ENCODE data around the gene CLTCL1. TPM values are rescaled to one million over a fixed set of nuclear protein-coding genes. Genes with fewer than 3 reads are reported as not detected.

Gene CLTCL1
- total RNA-seq, 1 experiment from 2014 or later, result 7.9 TPM

DNA sequence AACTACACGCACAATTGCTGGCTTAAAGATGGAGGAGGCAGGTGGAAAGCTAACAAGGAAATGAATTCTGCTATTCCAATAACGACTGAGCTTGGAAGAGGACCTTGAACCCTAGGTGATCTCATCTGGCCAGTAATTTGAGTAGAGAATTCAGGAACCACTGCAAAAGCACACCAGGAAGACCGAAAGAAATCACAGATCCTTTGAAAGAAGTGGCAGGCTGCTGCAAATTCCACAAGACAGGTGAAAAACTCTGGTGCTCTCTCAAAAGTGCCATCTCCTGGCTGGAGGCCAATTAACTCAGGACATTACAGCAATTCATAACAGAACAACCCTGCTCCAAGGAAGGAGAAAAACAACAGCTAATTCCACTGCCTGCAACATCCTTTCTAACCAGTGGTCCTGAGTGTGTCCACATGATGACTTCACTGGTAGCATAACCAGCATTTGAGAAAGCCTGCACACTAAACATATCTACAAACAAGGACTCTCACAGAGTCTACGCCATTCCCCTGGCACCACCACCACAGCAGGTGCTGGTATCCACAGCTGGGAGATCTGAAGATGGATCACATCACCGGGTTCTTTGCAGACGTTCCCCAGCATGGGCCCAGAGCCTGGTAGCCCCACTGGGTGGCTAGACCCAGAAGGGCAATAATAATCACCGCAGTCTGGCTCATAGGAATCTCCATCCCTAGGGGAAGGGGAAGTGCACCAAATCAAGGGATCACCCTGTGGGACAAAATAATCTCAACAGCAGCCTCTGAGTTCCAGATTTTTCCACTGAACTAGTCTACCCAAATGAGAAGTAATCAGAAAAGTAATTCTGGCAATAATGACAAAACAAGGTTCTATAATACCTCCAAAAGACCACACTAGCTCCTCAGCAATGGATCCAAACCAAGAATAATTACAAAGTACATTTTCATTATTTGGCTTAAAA, 44.9 kb upstream of the CLTCL1 start:
- peaks cover 7% of the 10 kb centered on the region for H3K9me3 ChIP-seq
- H3K4me3 ChIP-seq (ENCODE audit: low read depth, low read length), result no peak overlapping the region
- Mint-ChIP-seq H3K27me3 (ENCODE audit: insufficient read depth, unreplicated experiment) (no peaks in the 10 kb centered on the region), H3K36me3 (ENCODE audit: insufficient read depth, unreplicated experiment) (peaks cover 94% of the 10 kb centered on the region), H3K4me3 (ENCODE audit: unreplicated experiment) (no peak overlapping the region), H3K4me1 (ENCODE audit: low read depth, unreplicated experiment) (peaks cover 4% of the 10 kb centered on the region), H3K9me3 (ENCODE audit: unreplicated experiment) (peaks cover 17% of the 10 kb centered on the region), H3K27ac (ENCODE audit: unreplicated experiment) (no peak overlapping the region)
- H3K4me1 ChIP-seq, result no peaks in the 10 kb centered on the region
- no TSS peak for BruUV-seq (replicated peaks)
- ChIA-PET POLR2A (no interaction called here), CTCF (no interaction called here)
- intact Hi-C loops (cut with micrococcal nuclease; ENCODE audit: unreplicated experiment), result no loop called here
- DNase-seq, result no peak
- H3K27me3 ChIP-seq (replicated peaks; ENCODE audit: control insufficient read depth, insufficient read depth, low read length), result no peaks in the 10 kb centered on the region
- TF ChIP-seq, protein P1, sequence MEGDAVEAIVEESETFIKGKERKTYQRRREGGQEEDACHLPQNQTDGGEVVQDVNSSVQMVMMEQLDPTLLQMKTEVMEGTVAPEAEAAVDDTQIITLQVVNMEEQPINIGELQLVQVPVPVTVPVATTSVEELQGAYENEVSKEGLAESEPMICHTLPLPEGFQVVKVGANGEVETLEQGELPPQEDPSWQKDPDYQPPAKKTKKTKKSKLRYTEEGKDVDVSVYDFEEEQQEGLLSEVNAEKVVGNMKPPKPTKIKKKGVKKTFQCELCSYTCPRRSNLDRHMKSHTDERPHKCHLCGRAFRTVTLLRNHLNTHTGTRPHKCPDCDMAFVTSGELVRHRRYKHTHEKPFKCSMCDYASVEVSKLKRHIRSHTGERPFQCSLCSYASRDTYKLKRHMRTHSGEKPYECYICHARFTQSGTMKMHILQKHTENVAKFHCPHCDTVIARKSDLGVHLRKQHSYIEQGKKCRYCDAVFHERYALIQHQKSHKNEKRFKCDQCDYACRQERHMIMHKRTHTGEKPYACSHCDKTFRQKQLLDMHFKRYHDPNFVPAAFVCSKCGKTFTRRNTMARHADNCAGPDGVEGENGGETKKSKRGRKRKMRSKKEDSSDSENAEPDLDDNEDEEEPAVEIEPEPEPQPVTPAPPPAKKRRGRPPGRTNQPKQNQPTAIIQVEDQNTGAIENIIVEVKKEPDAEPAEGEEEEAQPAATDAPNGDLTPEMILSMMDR (IDR thresholded peaks at IDR 0.05; ENCODE audit: insufficient read depth in 1 of 2, low read depth in 1 of 2, low read length in 1 of 2, severe bottlenecking in 1 of 2, unreplicated experiment in 1 of 2), result no peak
- H3K36me3 ChIP-seq (ENCODE audit: control insufficient read depth, insufficient read depth, low read length), result peaks cover 3% of the 10 kb centered on the region; the same call in 1 of the 2 replicates

GRCh38 chr22:19331975-19332374, 40.5 kb upstream of the CLTCL1 start:
- peaks cover 6% of the 10 kb centered on the region for H3K36me3 ChIP-seq (ENCODE audit: control insufficient read depth, insufficient read depth, low read length)
- H3K27me3 ChIP-seq (replicated peaks; ENCODE audit: control insufficient read depth, insufficient read depth, low read length), result no peaks in the 10 kb centered on the region
- peaks cover 85% of the 10 kb centered on the region for H3K36me3 Mint-ChIP-seq (ENCODE audit: insufficient read depth, unreplicated experiment)
- no TSS peak for BruUV-seq (replicated peaks)
- H3K4me3 ChIP-seq (ENCODE audit: low read depth, low read length), result no peak overlapping the region
- peaks cover 17% of the 10 kb centered on the region for H3K9me3 Mint-ChIP-seq (ENCODE audit: unreplicated experiment)
- H3K4me1 Mint-ChIP-seq (ENCODE audit: low read depth, unreplicated experiment), result peaks cover 4% of the 10 kb centered on the region
- no peaks in the 10 kb centered on the region for H3K27me3 Mint-ChIP-seq (ENCODE audit: insufficient read depth, unreplicated experiment)
- no peaks in the 10 kb centered on the region for H3K4me1 ChIP-seq
- CTCF ChIA-PET, result no interaction called here
- TF ChIP-seq, protein P1 (IDR thresholded peaks at IDR 0.05; ENCODE audit: insufficient read depth in 1 of 2, low read depth in 1 of 2, low read length in 1 of 2, severe bottlenecking in 1 of 2, unreplicated experiment in 1 of 2), result no peak
- H3K4me3 Mint-ChIP-seq (ENCODE audit: unreplicated experiment), result no peak overlapping the region
- no peak overlapping the region for H3K27ac Mint-ChIP-seq (ENCODE audit: unreplicated experiment)
- peaks cover 4% of the 10 kb centered on the region for H3K9me3 ChIP-seq
- intact Hi-C loops (cut with micrococcal nuclease; ENCODE audit: unreplicated experiment), result no loop called here
- no peak for DNase-seq
- POLR2A ChIA-PET, result no interaction called here

DNA sequence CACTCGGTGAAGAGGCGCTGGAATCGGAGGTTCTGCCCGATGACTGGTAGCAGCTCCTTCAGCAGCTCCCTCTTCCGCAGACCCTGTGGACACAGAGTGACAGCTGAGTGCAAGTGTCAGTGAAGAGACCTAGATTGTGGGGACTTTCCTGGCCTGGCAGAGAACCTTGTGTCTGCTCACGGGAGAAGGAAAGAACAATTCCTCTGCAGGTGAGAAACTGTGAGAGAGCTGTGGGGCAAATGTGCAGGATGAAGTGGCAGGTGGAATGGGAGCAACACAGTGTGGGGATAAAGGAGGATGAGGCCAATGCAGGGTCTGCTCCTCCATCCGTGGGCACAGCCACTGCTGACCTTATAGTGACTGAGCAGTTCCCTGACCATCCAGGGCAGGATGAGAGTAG, 40.0 kb upstream of the CLTCL1 start:
- ChIA-PET POLR2A (no interaction called here), CTCF (no interaction called here)
- H3K36me3 ChIP-seq (ENCODE audit: control insufficient read depth, insufficient read depth, low read length), result peaks cover 4% of the 10 kb centered on the region
- Mint-ChIP-seq H3K36me3 (ENCODE audit: insufficient read depth, unreplicated experiment) (peaks cover 80% of the 10 kb centered on the region), H3K9me3 (ENCODE audit: unreplicated experiment) (peaks cover 19% of the 10 kb centered on the region), H3K27me3 (ENCODE audit: insufficient read depth, unreplicated experiment) (no peaks in the 10 kb centered on the region), H3K4me3 (ENCODE audit: unreplicated experiment) (no peak overlapping the region), H3K4me1 (ENCODE audit: low read depth, unreplicated experiment) (peaks cover 4% of the 10 kb centered on the region), H3K27ac (ENCODE audit: unreplicated experiment) (no peak overlapping the region)
- BruUV-seq (replicated peaks), result no TSS peak
- intact Hi-C loops (cut with micrococcal nuclease; ENCODE audit: unreplicated experiment), result no loop called here
- H3K4me3 ChIP-seq (ENCODE audit: low read depth, low read length), result no peak overlapping the region
- no peak for DNase-seq
- H3K9me3 ChIP-seq, result peaks cover 4% of the 10 kb centered on the region
- TF ChIP-seq, protein P1 (IDR thresholded peaks at IDR 0.05; ENCODE audit: insufficient read depth in 1 of 2, low read depth in 1 of 2, low read length in 1 of 2, severe bottlenecking in 1 of 2, unreplicated experiment in 1 of 2), result no peak
- no peaks in the 10 kb centered on the region for H3K27me3 ChIP-seq (replicated peaks; ENCODE audit: control insufficient read depth, insufficient read depth, low read length)
- no peaks in the 10 kb centered on the region for H3K4me1 ChIP-seq

Measured in Caco-2 (cell line).